Parathyroid adenoma (tissue), 2 donors: ENCODE measurements around the gene BHLHE40.

Experiments used
- H2AFZ ChIP-seq: fragments of 300-600 bp; sonication (generic); one replicate; pipeline ENCODE4 v1.7.0; 2017; ENCODE audit warnings: antibody characterized with exemption, mild to moderate bottlenecking
- H3K27ac ChIP-seq: fragments of 300-600 bp; sonication (generic); one replicate; pipeline ENCODE4 v1.7.0; 2017
- H3K27me3 ChIP-seq: fragments of 300-600 bp; sonication (generic); one replicate; pipeline ENCODE4 v1.7.0; 2017; ENCODE audit warnings: low read length; ENCODE audit not compliant: control insufficient read depth, insufficient read depth
- H3K36me3 ChIP-seq: fragments of 300-600 bp; sonication (generic); one replicate; pipeline ENCODE4 v1.7.0; 2017; ENCODE audit warnings: low read length; ENCODE audit not compliant: control insufficient read depth, insufficient read depth
- H3K4me1 ChIP-seq: fragments of 300-600 bp; sonication (generic); one replicate; pipeline ENCODE4 v1.7.0; 2017; ENCODE audit warnings: control low read depth
- H3K4me2 ChIP-seq: fragments of 300-600 bp; sonication (generic); one replicate; pipeline ENCODE4 v1.7.0; 2017; ENCODE audit warnings: low read length
- H3K4me3 ChIP-seq: fragments of 300-600 bp; sonication (generic); one replicate; pipeline ENCODE4 v1.7.0; 2017; ENCODE audit warnings: low read depth, low read length
- H3K79me2 ChIP-seq: fragments of 300-600 bp; sonication (generic); one replicate; pipeline ENCODE4 v1.7.0; 2017; ENCODE audit warnings: control low read depth
- H3K9ac ChIP-seq: fragments of 300-600 bp; sonication (generic); one replicate; pipeline ENCODE4 v1.7.0; 2017; ENCODE audit warnings: mild to moderate bottlenecking
- H3K9me3 ChIP-seq: fragments of 300-600 bp; sonication (generic); one replicate; pipeline ENCODE4 v1.7.0; 2017; ENCODE audit warnings: low read length; ENCODE audit not compliant: control insufficient read depth
- TF ChIP-seq, protein P1 (sequence below): fragments of 300-600 bp; sonication (generic); IDR thresholded peaks from one replicate; pipeline ENCODE4 v1.7.0; 2017; ENCODE audit warnings: antibody characterized with exemption, mild to moderate bottlenecking
- donor health status: primary hyperparathyroidism.

Gene BHLHE40

DNA sequence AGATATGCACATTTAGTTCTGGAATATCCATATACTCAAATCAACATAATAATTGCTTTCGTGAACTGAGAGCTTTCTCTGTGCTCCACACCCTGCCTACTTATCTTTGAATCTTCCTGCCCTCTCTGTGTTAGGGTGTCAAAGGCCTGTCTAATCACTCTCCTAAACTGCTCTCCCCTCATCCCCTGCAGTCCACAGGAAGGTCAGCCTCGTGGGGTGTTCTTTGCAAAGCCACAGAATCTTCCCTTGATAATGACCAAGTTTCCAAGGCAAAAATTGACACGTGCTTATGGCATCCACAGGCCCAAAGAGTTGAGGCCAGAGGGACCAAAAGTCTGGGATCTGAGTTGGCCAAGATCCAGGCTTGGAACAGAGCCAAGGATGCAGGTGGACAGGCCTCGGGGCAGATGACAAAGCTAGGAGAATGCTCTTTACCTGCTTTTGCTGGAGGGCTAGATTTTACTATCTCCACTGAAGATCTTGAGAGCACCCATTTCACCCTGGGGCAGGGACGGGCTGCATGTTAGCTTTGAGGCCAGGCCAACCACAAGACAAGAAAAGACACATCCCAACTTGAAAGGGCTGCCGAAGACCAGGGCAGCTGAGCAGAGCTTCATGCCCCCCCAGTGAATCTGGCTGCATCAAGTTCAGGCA is 20.4 kb downstream of the BHLHE40 start:
- H3K79me2 ChIP-seq: no peaks in the 10 kb centered on the region
- no peak overlapping the region for H3K4me2 ChIP-seq
- H3K36me3 ChIP-seq: no peaks in the 10 kb centered on the region
- H3K4me1 ChIP-seq: peaks cover 3% of the 10 kb centered on the region
- H3K9ac ChIP-seq: no peak overlapping the region
- H3K27me3 ChIP-seq: no peaks in the 10 kb centered on the region
- TF ChIP-seq, protein P1, sequence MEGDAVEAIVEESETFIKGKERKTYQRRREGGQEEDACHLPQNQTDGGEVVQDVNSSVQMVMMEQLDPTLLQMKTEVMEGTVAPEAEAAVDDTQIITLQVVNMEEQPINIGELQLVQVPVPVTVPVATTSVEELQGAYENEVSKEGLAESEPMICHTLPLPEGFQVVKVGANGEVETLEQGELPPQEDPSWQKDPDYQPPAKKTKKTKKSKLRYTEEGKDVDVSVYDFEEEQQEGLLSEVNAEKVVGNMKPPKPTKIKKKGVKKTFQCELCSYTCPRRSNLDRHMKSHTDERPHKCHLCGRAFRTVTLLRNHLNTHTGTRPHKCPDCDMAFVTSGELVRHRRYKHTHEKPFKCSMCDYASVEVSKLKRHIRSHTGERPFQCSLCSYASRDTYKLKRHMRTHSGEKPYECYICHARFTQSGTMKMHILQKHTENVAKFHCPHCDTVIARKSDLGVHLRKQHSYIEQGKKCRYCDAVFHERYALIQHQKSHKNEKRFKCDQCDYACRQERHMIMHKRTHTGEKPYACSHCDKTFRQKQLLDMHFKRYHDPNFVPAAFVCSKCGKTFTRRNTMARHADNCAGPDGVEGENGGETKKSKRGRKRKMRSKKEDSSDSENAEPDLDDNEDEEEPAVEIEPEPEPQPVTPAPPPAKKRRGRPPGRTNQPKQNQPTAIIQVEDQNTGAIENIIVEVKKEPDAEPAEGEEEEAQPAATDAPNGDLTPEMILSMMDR: no peak
- no peak overlapping the region for H2AFZ ChIP-seq
- no peak overlapping the region for H3K4me3 ChIP-seq
- H3K27ac ChIP-seq: no peak overlapping the region
- H3K9me3 ChIP-seq: no peaks in the 10 kb centered on the region

DNA sequence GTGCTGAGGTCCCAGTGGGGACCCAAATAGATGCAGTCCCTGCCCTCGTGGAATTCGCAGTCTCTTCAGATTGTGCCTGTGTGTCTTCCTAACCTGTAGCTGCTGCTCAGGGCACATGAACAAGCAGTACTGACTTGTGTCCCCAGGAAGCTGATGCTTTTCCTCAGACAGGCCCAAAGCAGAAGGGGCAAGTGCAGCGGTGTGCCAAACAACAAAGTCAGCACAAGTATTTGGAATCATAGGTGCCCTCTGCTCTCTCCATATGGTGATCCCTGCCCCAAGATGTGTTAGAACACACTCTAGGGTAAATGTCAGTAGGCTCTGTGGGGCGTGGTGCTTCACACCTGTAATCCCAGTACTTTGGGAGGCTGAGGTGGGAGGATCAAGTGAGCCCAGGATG is 21.9 kb downstream of the BHLHE40 start:
- no peaks in the 10 kb centered on the region for H3K36me3 ChIP-seq
- H3K27me3 ChIP-seq: no peaks in the 10 kb centered on the region
- TF ChIP-seq, protein P1: no peak
- H3K4me1 ChIP-seq: peaks cover 3% of the 10 kb centered on the region
- no peaks in the 10 kb centered on the region for H3K79me2 ChIP-seq
- no peak overlapping the region for H3K27ac ChIP-seq
- no peak overlapping the region for H3K9ac ChIP-seq
- H2AFZ ChIP-seq: no peak overlapping the region
- no peak overlapping the region for H3K4me3 ChIP-seq
- H3K4me2 ChIP-seq: no peak overlapping the region
- H3K9me3 ChIP-seq: no peaks in the 10 kb centered on the region

DNA sequence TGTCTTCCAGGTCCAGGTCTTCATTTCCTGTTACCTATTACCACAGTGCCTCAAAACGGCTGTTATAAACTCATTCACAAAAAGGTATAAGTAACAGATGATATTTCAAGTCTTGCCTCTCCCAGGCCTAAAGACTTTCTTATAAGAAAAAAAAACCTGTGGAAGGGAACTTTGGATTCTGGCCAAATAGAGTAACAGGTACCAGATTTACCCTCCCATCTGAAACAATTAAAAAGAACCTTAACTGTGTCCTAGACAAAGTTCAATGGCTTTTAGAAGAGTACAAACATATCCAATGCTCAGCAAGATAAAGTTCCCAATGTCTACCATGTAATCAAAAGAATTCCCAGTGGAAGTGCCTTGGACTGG is 22.6 kb downstream of the BHLHE40 start:
- no peak overlapping the region for H3K4me2 ChIP-seq
- peaks cover 3% of the 10 kb centered on the region for H3K4me1 ChIP-seq
- no peak overlapping the region for H3K27ac ChIP-seq
- no peaks in the 10 kb centered on the region for H3K9me3 ChIP-seq
- no peaks in the 10 kb centered on the region for H3K36me3 ChIP-seq
- no peak overlapping the region for H3K9ac ChIP-seq
- no peaks in the 10 kb centered on the region for H3K79me2 ChIP-seq
- no peak overlapping the region for H3K4me3 ChIP-seq
- TF ChIP-seq, protein P1: no peak
- no peaks in the 10 kb centered on the region for H3K27me3 ChIP-seq
- no peak overlapping the region for H2AFZ ChIP-seq

DNA sequence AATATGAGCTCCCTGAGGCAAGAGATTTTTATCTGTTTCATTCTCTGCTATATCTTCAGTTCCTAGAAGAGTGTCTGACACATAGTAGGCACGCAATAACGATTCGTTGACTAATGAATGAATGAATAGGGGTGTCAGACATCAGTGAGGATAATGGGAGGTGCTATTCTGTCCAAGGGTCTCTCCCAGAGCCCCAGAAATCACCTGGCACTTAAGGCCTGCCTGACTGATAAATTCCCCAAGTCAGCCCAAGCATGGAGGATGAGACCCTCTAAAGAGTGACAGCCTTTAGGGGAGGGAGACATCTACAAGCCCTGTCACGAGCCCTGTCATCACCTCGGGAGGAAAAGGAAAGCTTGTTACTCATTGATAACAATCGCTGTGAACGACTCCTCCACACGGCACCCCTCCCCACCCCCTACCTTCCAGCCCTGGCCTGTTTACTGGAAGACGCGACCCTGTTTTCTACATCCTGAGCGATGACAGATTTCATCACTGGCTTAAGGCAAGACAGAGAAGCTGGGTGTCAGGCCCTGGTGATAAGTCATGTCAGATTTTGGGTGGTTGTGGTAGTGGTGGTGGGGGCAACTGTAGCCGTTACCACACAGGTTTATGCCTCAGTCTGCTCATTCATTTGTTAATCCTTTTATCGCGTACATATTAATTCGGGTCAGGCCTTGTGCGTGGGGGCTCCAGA is 23.1 kb downstream of the BHLHE40 start:
- Histone ChIP-seq H2AFZ (no peak overlapping the region), H3K9me3 (no peaks in the 10 kb centered on the region)
- TF ChIP-seq, protein P1: no peak

DNA sequence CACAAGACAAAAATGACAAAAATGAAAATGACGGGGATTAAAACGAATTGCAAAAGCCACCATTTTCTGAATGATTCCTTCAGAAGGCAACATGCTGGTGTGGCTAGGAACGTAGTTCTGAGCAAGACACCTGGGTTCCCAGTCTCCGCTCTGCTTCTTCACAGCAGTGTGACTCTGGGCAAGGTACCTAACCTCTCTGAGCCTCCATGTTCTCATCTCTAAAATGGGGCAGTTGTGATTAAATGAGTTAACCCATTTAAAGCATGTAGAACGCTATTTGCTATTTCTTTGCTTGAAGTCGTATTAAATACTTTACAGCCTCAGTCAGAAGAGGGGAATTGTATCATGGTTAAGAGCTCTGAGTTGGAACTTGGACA is 23.6 kb downstream of the BHLHE40 start:
- Histone ChIP-seq H2AFZ (no peak overlapping the region), H3K4me1 (peaks cover 3% of the 10 kb centered on the region), H3K4me2 (no peak overlapping the region), H3K79me2 (no peaks in the 10 kb centered on the region), H3K4me3 (no peak overlapping the region), H3K36me3 (no peaks in the 10 kb centered on the region), H3K27ac (no peak overlapping the region), H3K27me3 (no peaks in the 10 kb centered on the region), H3K9me3 (no peaks in the 10 kb centered on the region), H3K9ac (no peak overlapping the region)
- TF ChIP-seq, protein P1: no peak

More for the DNA sequence above, 23.1 kb downstream of the BHLHE40 start:
- Histone ChIP-seq H3K36me3 (no peaks in the 10 kb centered on the region), H3K4me1 (peaks cover 3% of the 10 kb centered on the region), H3K9ac (no peak overlapping the region), H3K27ac (no peak overlapping the region), H3K4me3 (no peak overlapping the region), H3K79me2 (no peaks in the 10 kb centered on the region), H3K27me3 (no peaks in the 10 kb centered on the region), H3K4me2 (no peak overlapping the region)
